NT2/D1 (cell line): ENCODE data around the gene SURF2.

Experiments
- DNase-seq: peaks from one replicate; pipeline ENCODE4 v3.0.0-alpha.2; 2011; ENCODE audit warnings: low read depth, low spot score
- H3K27me3 ChIP-seq: 2 replicates; pipeline ENCODE4 v1.6.0; 2011; ENCODE audit warnings: mild to moderate bottlenecking; ENCODE audit not compliant: insufficient read length, insufficient read depth
- H3K36me3 ChIP-seq: 2 replicates; pipeline ENCODE4 v1.6.1; 2011; ENCODE audit warnings: mild to moderate bottlenecking, low read length, mixed read lengths; ENCODE audit not compliant: insufficient read depth, insufficient read length
- H3K4me1 ChIP-seq: 2 replicates; pipeline ENCODE4 v1.5.1; 2011; ENCODE audit not compliant: insufficient read depth, insufficient read length
- H3K4me3 ChIP-seq: 2 replicates; pipeline ENCODE4 v1.5.1; 2011; ENCODE audit warnings: low read depth; ENCODE audit not compliant: insufficient read length
- H3K9ac ChIP-seq: 2 replicates; pipeline ENCODE4 v1.6.0; 2011; ENCODE audit warnings: low read depth; ENCODE audit not compliant: insufficient read length
- H3K9me3 ChIP-seq: 2 replicates; pipeline ENCODE4 v1.5.1; 2011; ENCODE audit warnings: mild to moderate bottlenecking, low read length; ENCODE audit not compliant: insufficient read depth
- SUZ12 ChIP-seq: IDR thresholded peaks from 2 replicates; pipeline ENCODE4 v1.6.1; 2011; ENCODE audit not compliant: insufficient read length, insufficient read depth; ENCODE audit errors: extremely low read depth
- YY1 ChIP-seq: IDR thresholded peaks from 2 replicates; pipeline ENCODE4 v1.6.1; 2011; ENCODE audit not compliant: insufficient read length, insufficient read depth
- ZNF274 ChIP-seq: IDR thresholded peaks from 2 replicates; pipeline ENCODE4 v1.6.1; 2011; ENCODE audit warnings: mild to moderate bottlenecking, low read depth, low read length

Gene SURF2

DNA sequence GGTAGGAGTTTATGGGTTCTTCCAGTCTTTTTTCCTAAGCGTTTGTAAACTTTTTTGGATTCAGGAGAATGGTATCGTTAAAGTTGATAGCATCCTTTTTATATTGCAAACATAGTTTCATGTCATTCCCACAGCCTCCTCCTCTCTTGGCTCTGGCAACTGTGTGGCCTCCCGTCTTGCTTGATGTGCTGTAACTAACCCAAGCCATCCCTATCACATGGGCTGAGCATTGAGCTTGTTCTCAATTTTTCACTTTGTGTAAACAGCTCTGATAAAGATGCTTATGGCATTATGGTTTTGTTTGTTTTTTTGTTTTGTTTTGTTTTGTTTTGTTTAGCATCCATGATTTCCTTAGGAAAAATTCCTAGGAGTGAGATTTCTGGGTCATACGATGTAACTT lies 24.4 kb downstream of the SURF2 start:
- H3K9me3 ChIP-seq = no peaks in the 10 kb centered on the region
- no peak overlapping the region for H3K4me3 ChIP-seq
- H3K4me1 ChIP-seq = peaks cover 18% of the 10 kb centered on the region
- H3K36me3 ChIP-seq = no peaks in the 10 kb centered on the region
- no peak overlapping the region for H3K9ac ChIP-seq
- H3K27me3 ChIP-seq = no peaks in the 10 kb centered on the region
- TF ChIP-seq SUZ12 (no peak), YY1 (no peak), ZNF274 (no peak)
- DNase-seq = no peak

DNA sequence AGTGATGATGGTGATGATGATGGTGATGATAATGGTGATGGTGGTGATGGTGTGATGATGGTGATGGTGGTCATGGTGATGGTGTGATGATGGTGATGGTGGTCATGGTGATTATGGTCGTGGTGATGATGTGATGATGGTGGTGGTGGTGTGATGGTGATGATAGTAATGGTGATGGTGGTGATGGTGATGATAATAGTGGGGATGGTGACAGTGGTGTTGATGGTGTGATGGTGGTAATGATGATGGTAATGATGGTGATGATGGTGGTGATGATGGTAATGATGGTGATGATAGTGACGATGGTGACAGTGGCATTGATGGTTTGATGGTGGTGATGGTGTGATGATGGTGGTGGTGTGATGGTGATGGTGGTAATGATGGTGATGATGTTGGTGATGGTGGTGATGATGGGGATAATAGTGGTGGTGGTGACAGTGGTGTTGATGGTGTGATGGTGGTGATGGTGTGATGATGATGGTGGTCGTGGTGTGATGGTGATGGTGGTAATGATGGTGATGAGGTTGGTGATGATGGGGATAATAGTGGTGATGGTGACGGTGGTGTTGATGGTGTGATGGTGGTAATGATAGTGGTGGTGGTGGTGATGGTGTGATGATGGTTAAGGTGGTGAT lies 26.3 kb downstream of the SURF2 start:
- peaks cover 18% of the 10 kb centered on the region for H3K4me1 ChIP-seq
- DNase-seq = no peak
- H3K4me3 ChIP-seq = no peak overlapping the region
- no peak for TF ChIP-seq ZNF274
- TF ChIP-seq SUZ12 = no peak
- no peak for TF ChIP-seq YY1
- H3K36me3 ChIP-seq = no peaks in the 10 kb centered on the region
- H3K9me3 ChIP-seq = no peaks in the 10 kb centered on the region
- no peak overlapping the region for H3K9ac ChIP-seq
- no peaks in the 10 kb centered on the region for H3K27me3 ChIP-seq

- H3K36me3 ChIP-seq = no peaks in the 10 kb centered on the region
- H3K4me3 ChIP-seq = no peak overlapping the region
- DNase-seq = no peak
- no peaks in the 10 kb centered on the region for H3K9me3 ChIP-seq
- H3K9ac ChIP-seq = no peak overlapping the region
- peaks cover 13% of the 10 kb centered on the region for H3K4me1 ChIP-seq
- H3K27me3 ChIP-seq = no peaks in the 10 kb centered on the region
- no peak for TF ChIP-seq ZNF274
- no peak for TF ChIP-seq YY1
- no peak for TF ChIP-seq SUZ12
Measured at GRCh38 chr9:133383438-133383837, 27.1 kb downstream of the SURF2 start.

DNA sequence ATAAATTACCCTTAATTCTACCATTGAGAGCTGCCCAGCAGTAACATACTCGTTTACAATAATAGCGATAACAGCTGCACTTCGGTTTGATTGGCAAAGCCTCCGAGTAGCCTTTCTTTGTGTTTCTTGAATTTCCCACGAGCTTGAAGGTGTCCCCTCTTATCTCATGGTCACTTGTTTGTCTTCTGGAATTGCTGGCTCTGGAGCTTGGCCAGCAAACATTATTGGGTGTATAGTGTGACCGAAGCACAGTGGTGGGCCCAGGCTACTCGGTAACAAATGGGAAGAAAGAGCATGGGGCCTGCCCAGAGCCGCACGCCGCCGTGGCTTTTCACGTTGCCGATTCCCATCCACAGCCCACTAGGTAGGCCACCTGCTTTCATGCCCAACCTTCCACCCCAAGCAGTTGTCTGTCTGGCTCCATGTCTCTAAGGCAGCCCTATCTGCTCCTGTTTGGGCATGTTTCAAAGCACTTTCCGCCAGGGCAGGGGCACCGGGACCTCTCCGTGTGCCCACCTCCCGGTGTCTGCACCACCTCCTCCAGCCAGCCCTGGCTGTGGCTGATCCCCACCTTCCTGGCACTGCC lies 28.5 kb downstream of the SURF2 start:
- H3K36me3 ChIP-seq = no peaks in the 10 kb centered on the region
- H3K4me1 ChIP-seq = no peaks in the 10 kb centered on the region
- no peak for DNase-seq
- H3K9ac ChIP-seq = no peak overlapping the region
- H3K9me3 ChIP-seq = no peaks in the 10 kb centered on the region
- no peak overlapping the region for H3K4me3 ChIP-seq
- H3K27me3 ChIP-seq = no peaks in the 10 kb centered on the region
- TF ChIP-seq YY1 = no peak
- TF ChIP-seq ZNF274 = no peak
- TF ChIP-seq SUZ12 = no peak

DNA sequence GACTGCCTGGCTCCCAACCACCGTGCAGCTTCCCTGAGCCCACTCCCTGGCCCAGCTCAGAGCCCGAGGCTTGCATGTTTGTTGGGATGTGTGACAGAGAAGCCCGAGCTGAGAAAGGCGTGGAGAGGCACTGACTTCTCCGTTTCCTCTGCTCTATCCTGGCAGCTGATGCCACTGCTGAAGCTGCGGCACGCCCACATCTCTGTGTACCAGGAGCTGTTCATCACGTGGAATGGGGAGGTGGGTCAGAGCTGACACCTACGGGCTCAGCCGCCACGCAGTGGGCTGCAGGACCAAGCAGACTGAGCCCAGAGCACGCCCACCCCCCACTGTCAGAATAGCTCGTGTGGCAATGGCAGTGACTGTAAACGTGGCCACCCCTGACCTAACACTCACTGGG lies 29.1 kb downstream of the SURF2 start:
- Histone ChIP-seq H3K36me3 (no peaks in the 10 kb centered on the region), H3K27me3 (no peaks in the 10 kb centered on the region), H3K9me3 (peaks cover 2% of the 10 kb centered on the region; the same call in 1 of the 2 replicates), H3K4me3 (no peak overlapping the region), H3K9ac (no peak overlapping the region), H3K4me1 (no peaks in the 10 kb centered on the region)
- TF ChIP-seq SUZ12 = no peak
- no peak for TF ChIP-seq ZNF274
- no peak for TF ChIP-seq YY1
- no peak for DNase-seq

- no peaks in the 10 kb centered on the region for H3K27me3 ChIP-seq
- no peak overlapping the region for H3K9ac ChIP-seq
- peaks cover 8% of the 10 kb centered on the region; the same call in 1 of the 2 replicates for H3K9me3 ChIP-seq
- no peak for TF ChIP-seq ZNF274
- no peak for TF ChIP-seq YY1
- TF ChIP-seq SUZ12 = no peak
- DNase-seq = no peak
- H3K36me3 ChIP-seq = no peaks in the 10 kb centered on the region
- H3K4me1 ChIP-seq = no peaks in the 10 kb centered on the region
- H3K4me3 ChIP-seq = no peak overlapping the region
Measured at GRCh38 chr9:133386338-133386737, 30.0 kb downstream of the SURF2 start.

GRCh38 chr9:133387680-133388079 lies 31.3 kb downstream of the SURF2 start:
- no peak for TF ChIP-seq SUZ12
- TF ChIP-seq ZNF274 = no peak
- no peak for TF ChIP-seq YY1
- DNase-seq = no peak

More at GRCh38 chr9:133387680-133388079, 31.3 kb downstream of the SURF2 start:
- Histone ChIP-seq H3K9ac (no peak overlapping the region), H3K9me3 (peaks cover 8% of the 10 kb centered on the region; the same call in 1 of the 2 replicates), H3K4me1 (no peaks in the 10 kb centered on the region), H3K4me3 (no peak overlapping the region), H3K36me3 (no peaks in the 10 kb centered on the region), H3K27me3 (no peaks in the 10 kb centered on the region)
